NCI-H146 treated with DMSO at 0.1 percent for 48 hours (cell line): Measurements from ENCODE around the gene ZDHHC19.
"Not testable (repeated sequence)": the region's sequence is repeated elsewhere in the genome, so short reads cannot be mapped to it uniquely, and the experiment has no call there.

Experiments
- DNase-seq: peaks from one replicate; lab custom pipeline; 2025; ENCODE audit not compliant: unreplicated experiment; lab: John Stamatoyannopoulos, UW

The ZDHHC19 gene

GRCh38 chr3:196225763-196226364 is 14.7 kb upstream of the ZDHHC19 start:
- DNase-seq, result no peak

GRCh38 chr3:196225086-196225485 is 13.9 kb upstream of the ZDHHC19 start:
- no peak for DNase-seq

GRCh38 chr3:196222876-196223595 is 11.8 kb upstream of the ZDHHC19 start:
- DNase-seq, result peak; percentile 25

GRCh38 chr3:196220991-196221390 is 9.8 kb upstream of the ZDHHC19 start:
- DNase-seq, result no peak

- DNase-seq, result no peak
Measured at GRCh38 chr3:196220587-196220986, 9.4 kb upstream of the ZDHHC19 start.

- no peak for DNase-seq
Measured at GRCh38 chr3:196219970-196220311, 8.7 kb upstream of the ZDHHC19 start.

GRCh38 chr3:196219194-196219969 is 8.2 kb upstream of the ZDHHC19 start:
- peak; percentile 68 for DNase-seq

GRCh38 chr3:196218155-196218712 is 7.0 kb upstream of the ZDHHC19 start:
- no peak for DNase-seq

GRCh38 chr3:196217307-196218154 is 6.3 kb upstream of the ZDHHC19 start:
- DNase-seq, result no peak

- DNase-seq, result no peak
Measured at GRCh38 chr3:196216681-196217211, 5.5 kb upstream of the ZDHHC19 start.

GRCh38 chr3:196216089-196216564 is 4.9 kb upstream of the ZDHHC19 start, which contains the start of gene SLC51A:
TSS of gene SLC51A (plus strand) at chr3:196216534. CDS start at chr3:196216713, 179 bp downstream.
- DNase-seq, result no peak

- DNase-seq, result no peak
Measured at GRCh38 chr3:196215493-196216020, 4.4 kb upstream of the ZDHHC19 start.

- DNase-seq, result no peak
Measured at GRCh38 chr3:196214783-196215441, 3.7 kb upstream of the ZDHHC19 start.

- not testable (repeated sequence) for DNase-seq
Measured at GRCh38 chr3:196209944-196210672, 1.1 kb downstream of the ZDHHC19 start.

- DNase-seq, result no peak
Measured at GRCh38 chr3:196208942-196209695, 2.1 kb downstream of the ZDHHC19 start.

- peak; percentile 73 for DNase-seq
Measured at GRCh38 chr3:196207833-196208607, 3.2 kb downstream of the ZDHHC19 start.

GRCh38 chr3:196207159-196207832 is 3.9 kb downstream of the ZDHHC19 start:
- DNase-seq, result peak; percentile 7
